ENCODE measurements around the gene SIX3. TPM values are rescaled to one million over a fixed set of nuclear protein-coding genes. Genes with fewer than 3 reads are reported as not detected.

Gene SIX3
- total and polyA plus RNA-seq, 2 donors (not counting 3 experiments of a cell fraction or from before 2014, with no cell fraction given), result not detected

DNA sequence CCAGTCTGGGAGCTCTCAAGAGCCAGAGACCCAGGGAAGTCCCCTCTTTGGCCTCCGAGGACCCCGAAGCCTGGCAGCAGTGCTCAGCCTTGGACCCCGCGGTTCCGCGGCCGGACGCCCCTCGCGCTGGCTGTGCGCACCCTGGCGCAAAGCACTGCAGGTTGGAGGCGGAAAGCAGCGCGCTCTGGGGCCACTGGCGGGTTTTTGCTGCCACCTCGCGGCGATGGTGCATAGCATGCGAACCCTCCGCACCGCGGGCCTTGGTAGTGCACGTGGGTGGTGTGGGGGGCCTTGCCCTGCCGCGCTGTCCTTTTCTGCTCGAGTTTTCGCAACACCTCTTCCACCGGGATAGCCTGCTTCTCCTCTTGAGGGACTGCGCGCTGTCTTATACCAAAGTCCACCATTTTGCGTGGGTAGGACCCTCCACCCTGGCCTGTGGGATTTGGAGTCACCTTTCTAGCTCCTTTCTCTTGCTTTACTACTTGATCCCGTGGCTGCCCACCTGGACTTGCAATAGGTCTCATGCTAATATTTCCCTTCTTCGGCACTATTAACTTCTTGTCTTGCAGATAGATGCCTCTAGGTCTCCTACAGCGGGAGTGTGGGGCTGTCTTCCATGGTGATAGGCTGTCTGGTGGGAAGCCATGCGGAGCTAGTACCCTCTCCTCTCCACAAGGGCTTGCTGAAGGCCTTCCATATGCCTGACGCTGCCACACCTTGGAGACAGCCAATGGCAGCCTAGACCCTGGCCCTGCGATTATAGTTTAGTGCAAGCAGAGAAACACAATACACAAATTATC, 14.3 kb downstream of the SIX3 start:
- H3K27me3 ChIP-seq (ENCODE audit: control insufficient read depth in 2 of 2, insufficient read depth in 2 of 2, low read length in 2 of 2), result peaks cover 47 to 52% of the 10 kb centered on the region in 2 experiments

More for the DNA sequence above, 14.3 kb downstream of the SIX3 start:
- H3K4me3 ChIP-seq (replicated peaks in 1 of 3; ENCODE audit: insufficient read depth in 1 of 3, low read depth in 1 of 3, low read length in 3 of 3), result no peak overlapping the region
- no peak for TF ChIP-seq MYC (IDR thresholded peaks at IDR 0.05; ENCODE audit: low read depth, low read length)
- TF ChIP-seq, protein P1, sequence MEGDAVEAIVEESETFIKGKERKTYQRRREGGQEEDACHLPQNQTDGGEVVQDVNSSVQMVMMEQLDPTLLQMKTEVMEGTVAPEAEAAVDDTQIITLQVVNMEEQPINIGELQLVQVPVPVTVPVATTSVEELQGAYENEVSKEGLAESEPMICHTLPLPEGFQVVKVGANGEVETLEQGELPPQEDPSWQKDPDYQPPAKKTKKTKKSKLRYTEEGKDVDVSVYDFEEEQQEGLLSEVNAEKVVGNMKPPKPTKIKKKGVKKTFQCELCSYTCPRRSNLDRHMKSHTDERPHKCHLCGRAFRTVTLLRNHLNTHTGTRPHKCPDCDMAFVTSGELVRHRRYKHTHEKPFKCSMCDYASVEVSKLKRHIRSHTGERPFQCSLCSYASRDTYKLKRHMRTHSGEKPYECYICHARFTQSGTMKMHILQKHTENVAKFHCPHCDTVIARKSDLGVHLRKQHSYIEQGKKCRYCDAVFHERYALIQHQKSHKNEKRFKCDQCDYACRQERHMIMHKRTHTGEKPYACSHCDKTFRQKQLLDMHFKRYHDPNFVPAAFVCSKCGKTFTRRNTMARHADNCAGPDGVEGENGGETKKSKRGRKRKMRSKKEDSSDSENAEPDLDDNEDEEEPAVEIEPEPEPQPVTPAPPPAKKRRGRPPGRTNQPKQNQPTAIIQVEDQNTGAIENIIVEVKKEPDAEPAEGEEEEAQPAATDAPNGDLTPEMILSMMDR (IDR thresholded peaks at IDR 0.05; ENCODE audit: extremely low read depth in 1 of 2, insufficient read depth in 1 of 2, low read depth in 1 of 2, low read length in 2 of 2), result peak; percentile 86 to 97
- dilution Hi-C loops (cut with MboI; ENCODE audit: extremely low pct_ligation_motif_present, low sequenced_read_pairs) (no loop called here), intact Hi-C loops (cut with micrococcal nuclease) (loop anchor here (1.0 to 10.0 kb wide), 7 partner anchors 395 to 1081 kb away; no protein-coding TSS in a partner anchor)
- H3K9me3 ChIP-seq (replicated peaks; ENCODE audit: control insufficient read depth, insufficient read depth, low read length), result no peaks in the 10 kb centered on the region
- no peaks in the 10 kb centered on the region for H3K79me2 ChIP-seq (ENCODE audit: control insufficient read depth, insufficient read depth, low read length)
- no peak overlapping the region for H3K4me2 ChIP-seq (ENCODE audit: insufficient read depth, low read length)
- no peak overlapping the region for H3K9ac ChIP-seq (replicated peaks; ENCODE audit: extremely low read depth, insufficient read depth, low read length)
- peaks cover 16% of the 10 kb centered on the region for H3K4me1 ChIP-seq (ENCODE audit: control insufficient read depth, extremely low read depth, insufficient read depth, low read length)
- H4K20me1 ChIP-seq (replicated peaks; ENCODE audit: control insufficient read depth, extremely low read depth, insufficient read depth, low read length), result no peaks in the 10 kb centered on the region
- no peak overlapping the region for H2AFZ ChIP-seq (ENCODE audit: low read depth, low read length)
- H3K9me1 ChIP-seq (replicated peaks; ENCODE audit: control insufficient read depth, extremely low read depth, insufficient read depth, low read length), result no peaks in the 10 kb centered on the region
- POLR2A ChIA-PET, result interaction anchor here (1.1 kb wide), 1 partner anchor 563 kb away, joined by 4 read pairs; no protein-coding TSS in a partner anchor
- peak; percentile 60 for DNase-seq (ENCODE audit: low read depth, low spot score)
- BruUV-seq (replicated peaks), result no TSS peak
- CTCF ChIA-PET, result interaction anchor here (0.5 to 6.0 kb wide), 42 partner anchors 8 to 1078 kb away, joined by 3 to 242 read pairs (median 4); partner anchors contain the start of genes CAMKMT and PREPL
- no peak overlapping the region for H3K27ac ChIP-seq (ENCODE audit: insufficient read depth, low read depth, low read length)
- peak; percentile 90 for FAIRE-seq
- H3K36me3 ChIP-seq (ENCODE audit: control insufficient read depth in 2 of 2, extremely low read depth in 1 of 2, insufficient read depth in 2 of 2, low read length in 2 of 2), result no peaks in the 10 kb centered on the region
